ENCODE measurements around the gene HELQ.
"Not testable (repeated sequence)": the region's sequence is repeated elsewhere in the genome, so short reads cannot be mapped to it uniquely, and the experiment has no call there.

HELQ gene

GRCh38 chr4:83440148-83440814 lies 15.3 kb downstream of the HELQ start:
- no peak for DNase-seq (ENCODE audit: low read depth)
- no peak overlapping the region for H3K4me3 ChIP-seq (ENCODE audit: low read depth, low read length)

- no peak overlapping the region for H3K4me3 ChIP-seq (ENCODE audit: low read depth, low read length)
- DNase-seq (ENCODE audit: low read depth), result no peak
Measured at GRCh38 chr4:83438719-83439118, 16.9 kb downstream of the HELQ start.

- no peak overlapping the region for H3K4me3 ChIP-seq (ENCODE audit: low read depth, low read length)
- no peak for DNase-seq (ENCODE audit: low read depth)
Measured at GRCh38 chr4:83436680-83437079, 18.9 kb downstream of the HELQ start.

- H3K4me3 ChIP-seq (ENCODE audit: low read depth, low read length), result no peak overlapping the region
- no peak for DNase-seq (ENCODE audit: low read depth)
Measured at GRCh38 chr4:83431200-83431599, 24.4 kb downstream of the HELQ start.

- no peak for DNase-seq (ENCODE audit: low read depth)
- no peak overlapping the region for H3K4me3 ChIP-seq (ENCODE audit: low read depth, low read length)
Measured at GRCh38 chr4:83418211-83418610, 37.4 kb downstream of the HELQ start.

- H3K4me3 ChIP-seq (ENCODE audit: low read depth, low read length), result no peak overlapping the region
- no peak for DNase-seq (ENCODE audit: low read depth)
Measured at GRCh38 chr4:83417566-83417965, 38.1 kb downstream of the HELQ start.

GRCh38 chr4:83413676-83414075 lies 41.9 kb downstream of the HELQ start:
- H3K4me3 ChIP-seq (ENCODE audit: low read depth, low read length), result no peak overlapping the region
- no peak for DNase-seq (ENCODE audit: low read depth)

- DNase-seq (ENCODE audit: low read depth), result no peak
- H3K4me3 ChIP-seq (ENCODE audit: low read depth, low read length), result no peak overlapping the region
Measured at GRCh38 chr4:83408908-83409307, 46.7 kb downstream of the HELQ start.

GRCh38 chr4:83405844-83406816 lies 49.5 kb downstream of the HELQ start:
- H3K4me3 ChIP-seq (ENCODE audit: low read depth, low read length), result no peak overlapping the region
- no peak for DNase-seq (ENCODE audit: low read depth)

- DNase-seq (ENCODE audit: low read depth); H3K4me3 ChIP-seq (ENCODE audit: low read depth, low read length): not testable (repeated sequence)
Measured at GRCh38 chr4:83398158-83398557, 57.5 kb downstream of the HELQ start.

GRCh38 chr4:83393908-83394307 lies 61.7 kb downstream of the HELQ start:
- no peak overlapping the region for H3K4me3 ChIP-seq (ENCODE audit: low read depth, low read length)
- DNase-seq (ENCODE audit: low read depth), result no peak

- no peak for DNase-seq (ENCODE audit: low read depth)
- H3K4me3 ChIP-seq (ENCODE audit: low read depth, low read length), result no peak overlapping the region
Measured at GRCh38 chr4:83392562-83392961, 63.1 kb downstream of the HELQ start.

GRCh38 chr4:83390944-83391343 lies 64.7 kb downstream of the HELQ start:
- H3K4me3 ChIP-seq (ENCODE audit: low read depth, low read length), result no peak overlapping the region
- no peak for DNase-seq (ENCODE audit: low read depth)

- H3K4me3 ChIP-seq (ENCODE audit: low read depth, low read length), result no peak overlapping the region
- no peak for DNase-seq (ENCODE audit: low read depth)
Measured at GRCh38 chr4:83389756-83390505, 65.7 kb downstream of the HELQ start.

- no peak for DNase-seq (ENCODE audit: low read depth)
- no peak overlapping the region for H3K4me3 ChIP-seq (ENCODE audit: low read depth, low read length)
Measured at GRCh38 chr4:83389037-83389720, 66.4 kb downstream of the HELQ start.

GRCh38 chr4:83388313-83388676 lies 67.3 kb downstream of the HELQ start:
- DNase-seq (ENCODE audit: low read depth), result no peak
- no peak overlapping the region for H3K4me3 ChIP-seq (ENCODE audit: low read depth, low read length)

- DNase-seq (ENCODE audit: low read depth), result no peak
- no peak overlapping the region for H3K4me3 ChIP-seq (ENCODE audit: low read depth, low read length)
Measured at GRCh38 chr4:83387476-83388312, 67.9 kb downstream of the HELQ start.

GRCh38 chr4:83387012-83387411 lies 68.6 kb downstream of the HELQ start:
- H3K4me3 ChIP-seq (ENCODE audit: low read depth, low read length), result no peak overlapping the region
- no peak for DNase-seq (ENCODE audit: low read depth)

- no peak for DNase-seq (ENCODE audit: low read depth)
- no peak overlapping the region for H3K4me3 ChIP-seq (ENCODE audit: low read depth, low read length)
Measured at GRCh38 chr4:83382850-83383249, 72.8 kb downstream of the HELQ start.

Data from skeletal muscle cell (primary cell).